ENCODE results near the gene GRB7. TPM values are rescaled to one million over a fixed set of nuclear protein-coding genes. Genes with fewer than 3 reads are reported as not detected.

GRB7 gene
- total and polyA plus RNA-seq, 10 of the 15 experiments (the other 5 are each of a cell fraction or from before 2014, with no cell fraction given), result 0.05 to 0.34 (median 0.19) TPM; not detected in 4

GRCh38 chr17:39772987-39773934, 35.5 kb downstream of the GRB7 start (continued):
- peak; percentile 43 to 54; a peak in 2 of 4 replicates for TF ChIP-seq EP300 (IDR thresholded peaks at IDR 0.05; ENCODE audit: borderline replicate concordance in 1 of 2, control insufficient read depth in 1 of 2, low read depth in 2 of 2, low read length in 2 of 2)
- TF ChIP-seq BACH1 (IDR thresholded peaks at IDR 0.05; ENCODE audit: borderline replicate concordance), result no peak
- no peak for TF ChIP-seq REST (IDR thresholded peaks at IDR 0.05; ENCODE audit: low read depth, low read length)
- no peak for TF ChIP-seq STAT1 (conservative IDR thresholded peaks at IDR 0.05)
- TF ChIP-seq ZBTB33 (IDR thresholded peaks at IDR 0.05), result no peak
- no peak for TF ChIP-seq SMAD5 (IDR thresholded peaks at IDR 0.05; ENCODE audit: low read depth)
- no peak for TF ChIP-seq CREM (IDR thresholded peaks at IDR 0.05; ENCODE audit: low read depth)
- TF ChIP-seq POU2F2 (IDR thresholded peaks at IDR 0.05; ENCODE audit: borderline replicate concordance, low read depth, low read length), result no peak
- no peak for TF ChIP-seq CHD1 (IDR thresholded peaks at IDR 0.05; ENCODE audit: low read depth, low read length)
- no peak for TF ChIP-seq SMAD1 (IDR thresholded peaks at IDR 0.05; ENCODE audit: low read depth, partially characterized antibody)
- TF ChIP-seq DPF2 (IDR thresholded peaks at IDR 0.05), result 0 out of 2 replicates have a peak, but pooled peaks have one; percentile 20
- no peak; the same call in 1 of the 2 replicates for TF ChIP-seq POLR2AphosphoS5 (IDR thresholded peaks at IDR 0.05; ENCODE audit: low read length)
- TF ChIP-seq PKNOX1 (IDR thresholded peaks at IDR 0.05), result no peak
- TF ChIP-seq ZNF592 (IDR thresholded peaks at IDR 0.05), result no peak
- 0 out of 2 replicates have a peak, but pooled peaks have one; percentile 47 for TF ChIP-seq RELB (IDR thresholded peaks at IDR 0.05; ENCODE audit: low read depth)
- TF ChIP-seq SMC3 (IDR thresholded peaks at IDR 0.05; ENCODE audit: borderline replicate concordance, low read length), result no peak
